H1 (cell line): ENCODE data around the gene TAF3. TPM values are rescaled to one million over a fixed set of nuclear protein-coding genes. Genes with fewer than 3 reads are reported as not detected.

Experiments used
- CTCF ChIA-PET: fragments of 300-600 bp; sonication (Branson Sonifier 250); formaldehyde crosslinking; loops from one replicate; lab custom pipeline; 2021; ENCODE audit not compliant: partially characterized antibody; lab: Charles Lee
- POLR2A ChIA-PET: fragments of 300-600 bp; sonication (Branson Sonifier 250); formaldehyde crosslinking; loops from one replicate; lab custom pipeline; 2021; ENCODE audit warnings: inconsistent platforms; ENCODE audit not compliant: partially characterized antibody; lab: Charles Lee
- DNase-seq, 2 experiments: peaks; one replicate each; pipeline versions ENCODE4 v3.0.0 to v3.0.0-alpha.2; 2010 to 2022; ENCODE audit warnings: low spot score in 2 of 2, low read depth in 1 of 2, mixed read lengths in 1 of 2
- FAIRE-seq: peaks from 2 replicates; lab custom pipeline; 2011; peaks lifted over from hg19 to GRCh38; lab: Jason Lieb, UNC
- H2AFZ ChIP-seq: 2 replicates; pipeline ENCODE4 v1.8.1; 2012; ENCODE audit warnings: low read length, inconsistent platforms
- H2AK5ac ChIP-seq: 2 replicates; pipeline ENCODE4 v1.6.1; 2013; ENCODE audit warnings: low read depth, low read length
- H2BK120ac ChIP-seq: replicated peaks from 2 replicates; pipeline ENCODE3; 2013; ENCODE audit warnings: low read depth, low read length, inconsistent platforms
- H2BK12ac ChIP-seq: 2 replicates; pipeline ENCODE4 v1.6.1; 2013; ENCODE audit warnings: low read depth, low read length
- H2BK15ac ChIP-seq: 2 replicates; pipeline ENCODE4 v1.6.1; 2013; ENCODE audit warnings: low read length
- H2BK20ac ChIP-seq: 2 replicates; pipeline ENCODE4 v1.6.1; 2013; ENCODE audit warnings: low read length
- H2BK5ac ChIP-seq: 2 replicates; pipeline ENCODE4 v1.6.1; 2013; ENCODE audit warnings: low read depth, low read length
- H3K14ac ChIP-seq: 2 replicates; pipeline ENCODE4 v1.6.1; 2013; ENCODE audit warnings: inconsistent platforms; ENCODE audit not compliant: insufficient read length
- H3K18ac ChIP-seq: 2 replicates; pipeline ENCODE4 v1.6.1; 2013; ENCODE audit warnings: low read length; ENCODE audit errors: extremely low read depth
- H3K23ac ChIP-seq: 2 replicates; pipeline ENCODE4 v1.6.1; 2013; ENCODE audit warnings: inconsistent platforms; ENCODE audit not compliant: insufficient read length
- H3K23me2 ChIP-seq: 2 replicates; pipeline ENCODE4 v1.6.1; 2013; ENCODE audit warnings: low read depth, low read length
- H3K27ac ChIP-seq: 2 replicates; pipeline ENCODE4 v1.6.1; 2011; ENCODE audit warnings: low read depth, low read length, inconsistent platforms
- H3K27me3 ChIP-seq, 4 experiments: replicated peaks in 1 of 4; 1 replicate in 1 of 4; 2 replicates in 3 of 4; pipeline versions ENCODE4 v1.6.1 to v1.8.1; 2011 to 2013; ENCODE audit warnings: low read length in 3 of 4, mild to moderate bottlenecking in 3 of 4, inconsistent platforms in 2 of 4, mixed read lengths in 2 of 4, moderate library complexity in 1 of 4; ENCODE audit not compliant: control insufficient read depth in 3 of 4, insufficient read depth in 3 of 4; ENCODE audit errors: extremely low read depth in 1 of 4
- H3K36me3 ChIP-seq, 4 experiments: 2 replicates each; pipeline versions ENCODE4 v1.6.1 to v1.8.1; 2011 to 2013; ENCODE audit warnings: mild to moderate bottlenecking in 4 of 4, low read length in 3 of 4, moderate library complexity in 2 of 4, control low read depth in 1 of 4, inconsistent platforms in 1 of 4; ENCODE audit not compliant: insufficient read depth in 4 of 4, control insufficient read depth in 2 of 4
- H3K4ac ChIP-seq: replicated peaks from 2 replicates; pipeline ENCODE3; 2013; ENCODE audit warnings: low read length, low read depth, mixed read lengths, inconsistent platforms; ENCODE audit not compliant: insufficient read length
- H3K4me1 ChIP-seq, 4 experiments: replicated peaks in 1 of 4; 1 replicate in 1 of 4; 2 replicates in 3 of 4; pipeline versions ENCODE4 v1.6.1 to v1.8.1; 2011 to 2013; ENCODE audit warnings: low read length in 3 of 4, inconsistent platforms in 2 of 4, mixed read lengths in 1 of 4; ENCODE audit not compliant: insufficient read depth in 4 of 4, control insufficient read depth in 3 of 4
- H3K4me2 ChIP-seq, 2 experiments: 2 replicates each; pipeline versions ENCODE4 v1.6.1 to v1.8.1; 2011 to 2013; ENCODE audit warnings: low read depth in 2 of 2, low read length in 2 of 2, control low read depth in 1 of 2, inconsistent platforms in 1 of 2, mild to moderate bottlenecking in 1 of 2; ENCODE audit not compliant: insufficient read depth in 1 of 2
- H3K4me3 ChIP-seq, 4 experiments: fragments of 200-600, 300-600 bp in 1 of 4; sonication (generic), shearing (Covaris generic), sonication (Bioruptor Twin) in 1 of 4; 2 replicates each; pipeline versions ENCODE4 v1.5.1 to v1.8.1; 2011 to 2016; ENCODE audit warnings: low read length in 4 of 4, low read depth in 3 of 4, control low read depth in 2 of 4, inconsistent platforms in 2 of 4, mild to moderate bottlenecking in 2 of 4, mixed read lengths in 1 of 4, moderate library complexity in 1 of 4; ENCODE audit not compliant: insufficient read depth in 2 of 4; ENCODE audit errors: extremely low read depth in 1 of 4
- H3K56ac ChIP-seq: replicated peaks from 2 replicates; pipeline ENCODE3; 2013; ENCODE audit warnings: low read depth, mild to moderate bottlenecking, mixed read lengths, low read length, inconsistent platforms; ENCODE audit not compliant: insufficient read length
- H3K79me1 ChIP-seq: 2 replicates; pipeline ENCODE4 v1.6.1; 2013; ENCODE audit warnings: low read depth, low read length, control low read depth
- H3K79me2 ChIP-seq, 2 experiments: 2 replicates each; pipeline versions ENCODE4 v1.6.1 to v1.8.1; 2012 to 2013; ENCODE audit warnings: low read length in 2 of 2, mild to moderate bottlenecking in 2 of 2, inconsistent platforms in 1 of 2; ENCODE audit not compliant: insufficient read depth in 2 of 2, control insufficient read depth in 1 of 2
- H3K9ac ChIP-seq, 4 experiments: replicated peaks in 1 of 4; 1 replicate in 1 of 4; 2 replicates in 3 of 4; pipeline versions ENCODE4 v1.6.1 to v1.8.1; 2011 to 2013; ENCODE audit warnings: low read depth in 3 of 4, low read length in 3 of 4, control low read depth in 2 of 4, mild to moderate bottlenecking in 2 of 4, moderate library complexity in 2 of 4, inconsistent platforms in 1 of 4; ENCODE audit errors: extremely low read depth in 1 of 4
- H3K9me3 ChIP-seq, 2 experiments: 2 replicates each; pipeline versions ENCODE4 v1.6.1 to v1.8.1; 2012 to 2013; ENCODE audit warnings: mild to moderate bottlenecking in 2 of 2, moderate library complexity in 2 of 2, control low read depth in 1 of 2, inconsistent platforms in 1 of 2, low read depth in 1 of 2, low read length in 1 of 2, mixed read lengths in 1 of 2; ENCODE audit not compliant: insufficient read depth in 2 of 2
- H4K20me1 ChIP-seq, 2 experiments: replicated peaks in 1 of 2; 2 replicates each; pipeline versions ENCODE3 to v1.8.1; 2011 to 2013; ENCODE audit warnings: inconsistent platforms in 2 of 2, low read length in 2 of 2, mild to moderate bottlenecking in 1 of 2; ENCODE audit not compliant: insufficient read depth in 2 of 2, control insufficient read depth in 1 of 2
- H4K5ac ChIP-seq: 2 replicates; pipeline ENCODE4 v1.6.1; 2013; ENCODE audit warnings: low read length, low read depth, mixed read lengths, inconsistent platforms; ENCODE audit not compliant: insufficient read length
- H4K8ac ChIP-seq: 2 replicates; pipeline ENCODE4 v1.8.0; 2013; ENCODE audit warnings: mild to moderate bottlenecking, moderate library complexity, low read length, inconsistent platforms; ENCODE audit not compliant: insufficient read depth; ENCODE audit errors: extremely low read depth
- H4K91ac ChIP-seq: replicated peaks from 2 replicates; pipeline ENCODE3; 2013; ENCODE audit warnings: low read length, mixed read lengths, inconsistent platforms; ENCODE audit not compliant: insufficient read length
- ASH2L ChIP-seq: fragments of 200-600, 300-600 bp; sonication (generic); IDR thresholded peaks from one replicate; pipeline ENCODE4 v1.7.1; 2017; ENCODE audit warnings: low read length
- EP300 ChIP-seq, 2 experiments: IDR thresholded peaks; 1 replicate in 1 of 2; 2 replicates in 1 of 2; pipeline ENCODE4 v1.6.1; 2011 to 2012; ENCODE audit warnings: low read depth in 2 of 2, low read length in 2 of 2, mild to moderate bottlenecking in 2 of 2, borderline replicate concordance in 1 of 2, inconsistent platforms in 1 of 2, moderate library complexity in 1 of 2
- HDAC2 ChIP-seq, 2 experiments: fragments of 300-600 bp in 1 of 2; sonication (generic) in 1 of 2; IDR thresholded peaks; 2 replicates each; pipeline ENCODE4 v1.6.1; 2011 to 2012; ENCODE audit warnings: low read depth in 2 of 2, low read length in 2 of 2, mild to moderate bottlenecking in 2 of 2, moderate library complexity in 2 of 2, borderline replicate concordance in 1 of 2, inconsistent platforms in 1 of 2
- JUN ChIP-seq: IDR thresholded peaks from 2 replicates; pipeline ENCODE4 v1.6.1; 2011; ENCODE audit warnings: low read depth, mild to moderate bottlenecking, improper control_type of control experiment, low read length
- JUND ChIP-seq: IDR thresholded peaks from 2 replicates; pipeline ENCODE4 v1.6.1; 2011; ENCODE audit warnings: mild to moderate bottlenecking, improper control_type of control experiment, low read length
- SIRT6 ChIP-seq: IDR thresholded peaks from one replicate; pipeline ENCODE4 v1.7.1; 2012; ENCODE audit warnings: low read length, inconsistent platforms
- SIX5 ChIP-seq: IDR thresholded peaks from 2 replicates; pipeline ENCODE4 v1.6.1; 2011; ENCODE audit warnings: mild to moderate bottlenecking, low read depth, low read length
- WGBS, 2 experiments: shearing (Covaris generic) in 1 of 2; methylation state at CpG; one replicate each; pipeline versions ENCODE4 v1.1.6 to v1.1.7; 2013 to 2015; ENCODE audit warnings: low lambda C conversion rate in 2 of 2, mixed read lengths in 2 of 2, inconsistent platforms in 1 of 2, low coverage in 1 of 2, missing lambda C conversion rate in 1 of 2; ENCODE audit not compliant: insufficient replicate concordance in 2 of 2, insufficient coverage in 1 of 2, insufficient read length in 1 of 2; ENCODE audit errors: extremely low coverage in 1 of 2, missing lambda C conversion rate in 1 of 2; 5-methylcytosine and 5-hydroxymethylcytosine counted together
- polyA plus RNA-seq, 7 experiments: library from polyadenylated mRNA; depleted of rRNA in 3 of 7; stranded (reverse) in 5 of 7; unstranded in 2 of 7; fragments of >200 nt in 5 of 7; fragments of 200-250 nt in 2 of 7; gene quantifications; 1 replicate in 5 of 7; 2 replicates in 1 of 7; 4 replicates in 1 of 7; pipeline versions ENCODE4 v1.2.1 to v1.2.3, GENCODE V29; 2011 to 2013; ENCODE audit warnings: missing spikeins in 2 of 7, mixed read lengths in 2 of 7
- total RNA-seq: library from RNA; stranded (reverse); fragmentation: NEBNext Ultra II Directional; extraction: Animal tissue kit (Norgen Biotek cat#: 25700); gene quantifications from 2 replicates; pipeline ENCODE4 v1.2.1, GENCODE V29; 2021

The TAF3 gene
- total and polyA plus RNA-seq, 2 of the 8 experiments (the other 6 are each of a cell fraction or from before 2014, with no cell fraction given) = 1.5 to 11.2 TPM

GRCh38 chr10:7972367-7972766 is 154.1 kb downstream of the TAF3 start:
- H2BK12ac ChIP-seq = no peak overlapping the region
- H3K9ac ChIP-seq = no peak overlapping the region
- H3K9me3 ChIP-seq = no peaks in the 10 kb centered on the region
- H3K4ac ChIP-seq = no peak overlapping the region
- no peak for FAIRE-seq
- H4K8ac ChIP-seq = no peak overlapping the region
- H3K23ac ChIP-seq = no peak overlapping the region
- no peaks in the 10 kb centered on the region for H3K4me1 ChIP-seq
- H3K4me3 ChIP-seq = no peak overlapping the region
- H2BK15ac ChIP-seq = no peak overlapping the region
- H3K56ac ChIP-seq = no peak overlapping the region
- no peaks in the 10 kb centered on the region for H3K79me1 ChIP-seq
- DNase-seq = no peak
- 92% methylated on average over 2 of the region's 2 CpGs; no CpG with 5 or more reads in 1 of the 2 experiments for WGBS, 2 experiments
- no peaks in the 10 kb centered on the region for H4K20me1 ChIP-seq
- H3K4me2 ChIP-seq = no peak overlapping the region
- H2BK20ac ChIP-seq = no peak overlapping the region
- no peak overlapping the region for H3K18ac ChIP-seq
- H2AK5ac ChIP-seq = no peak overlapping the region
- no peak overlapping the region for H2BK120ac ChIP-seq
- POLR2A ChIA-PET = no interaction called here
- no peak overlapping the region for H2AFZ ChIP-seq
- H4K91ac ChIP-seq = no peak overlapping the region
- no peak overlapping the region for H3K27ac ChIP-seq
- no peaks in the 10 kb centered on the region for H3K27me3 ChIP-seq
- H3K79me2 ChIP-seq = no peaks in the 10 kb centered on the region
- no peak overlapping the region for H3K14ac ChIP-seq
- CTCF ChIA-PET = interaction anchor here (1.3 kb wide), 1 partner anchor 13 kb away, joined by 3 read pairs; no protein-coding TSS in a partner anchor
- no peak overlapping the region for H4K5ac ChIP-seq
- H3K23me2 ChIP-seq = no peaks in the 10 kb centered on the region
- no peak overlapping the region for H2BK5ac ChIP-seq
- H3K36me3 ChIP-seq = no peaks in the 10 kb centered on the region; a peak in 1 of 8 replicates
- no peak for TF ChIP-seq JUND
- no peak for TF ChIP-seq HDAC2 (IDR thresholded peaks at IDR 0.05; ENCODE audit: borderline replicate concordance in 1 of 2, low read depth in 2 of 2, low read length in 2 of 2)
- TF ChIP-seq EP300 (IDR thresholded peaks at IDR 0.05; ENCODE audit: borderline replicate concordance in 1 of 2, low read depth in 2 of 2, low read length in 2 of 2) = no peak
- no peak for TF ChIP-seq ASH2L
- TF ChIP-seq JUN = no peak
- TF ChIP-seq SIX5 = no peak
- no peak for TF ChIP-seq SIRT6
